SK-N-MC (cell line): ENCODE results near the gene RAB11FIP3.

Source experiments
- EZH2 ChIP-seq: fragments of 200-600 bp; sonication (generic); IDR thresholded peaks from one replicate; pipeline ENCODE4 v1.6.1; 2017; ENCODE audit warnings: antibody characterized with exemption
- POLR2AphosphoS5 ChIP-seq: IDR thresholded peaks from 2 replicates; pipeline ENCODE4 v1.6.1; 2012; ENCODE audit warnings: mild to moderate bottlenecking, low read depth, low read length, borderline replicate concordance

DNA sequence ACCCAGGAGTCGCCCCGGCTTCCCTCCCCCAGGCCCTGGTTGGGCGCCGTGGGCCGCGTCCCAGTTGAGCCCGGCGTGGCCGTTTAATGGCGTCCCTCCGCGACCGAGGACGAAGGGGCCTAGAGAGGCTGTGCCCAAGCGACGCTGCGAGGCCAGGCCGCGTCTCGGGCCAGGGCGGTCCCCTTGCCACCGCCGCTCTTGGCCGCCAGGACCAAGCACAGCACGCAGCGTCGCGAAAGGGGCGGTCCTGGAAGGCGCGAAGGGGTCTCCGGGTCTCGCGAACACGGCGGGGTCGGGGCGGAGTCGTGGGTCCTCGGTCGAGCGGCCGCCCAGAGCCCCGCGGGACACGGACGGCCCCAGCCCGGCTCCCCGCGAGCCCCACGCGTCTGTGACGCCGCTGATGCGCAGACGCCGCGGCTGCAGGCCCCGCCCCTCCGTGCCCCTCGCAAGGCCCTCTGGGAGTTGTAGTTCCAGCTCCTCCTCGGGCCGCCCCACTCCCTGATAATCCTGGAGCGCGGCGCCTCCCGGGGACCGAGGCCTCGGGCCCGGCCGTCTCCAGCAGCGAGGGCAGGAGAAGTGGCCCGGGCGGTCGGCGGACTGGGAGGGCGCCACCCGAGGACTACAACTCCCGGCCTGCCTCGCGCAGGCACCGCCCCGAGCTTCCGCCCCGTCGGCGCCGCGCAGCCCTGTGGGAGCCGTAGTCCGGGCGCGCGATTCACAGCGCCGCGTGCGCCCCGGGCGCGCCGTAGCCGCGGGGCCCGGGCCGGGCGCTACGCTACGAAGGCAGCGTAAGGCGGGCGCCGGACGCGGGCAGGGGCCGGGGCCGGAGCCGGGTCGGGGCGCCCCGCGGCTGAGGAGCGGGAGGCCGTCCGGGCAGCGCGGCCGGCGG lies 101.8 kb downstream of the RAB11FIP3 start, which contains the start of gene CAPN15:
- TF ChIP-seq POLR2AphosphoS5 (peak; percentile 77; the same call in 1 of the 2 replicates), EZH2 (no peak)
